HEK293 (cell line): Measurements from ENCODE around the gene CACNA2D4.

Experiments used
- CTCF ChIA-PET: fragments of 350-600 bp; formaldehyde crosslinking; extraction: SDS; loops from one replicate; lab custom pipeline; 2021; ENCODE audit warnings: antibody characterized with exemption; lab: Yijun Ruan, JAX
- POLR2A ChIA-PET: fragments of 300-600 bp; formaldehyde crosslinking; extraction: SDS; loops from one replicate; lab custom pipeline; 2020; ENCODE audit warnings: antibody characterized with exemption, inconsistent platforms; lab: Yijun Ruan, JAX
- H3K27ac ChIP-seq: fragments of 200-500 bp; sonication (Bioruptor generic); 2 replicates; pipeline ENCODE4 v1.5.1; 2014; ENCODE audit warnings: low read depth, low read length, control low read depth, inconsistent platforms; ENCODE audit errors: extremely low read depth
- H3K36me3 ChIP-seq, 2 experiments: fragments of 200-500 bp in 1 of 2; sonication (Bioruptor generic) in 1 of 2; 1 replicate in 1 of 2; 2 replicates in 1 of 2; pipeline ENCODE4 v1.5.1; 2014 to 2017; ENCODE audit warnings: inconsistent platforms in 2 of 2, low read length in 2 of 2; ENCODE audit not compliant: control insufficient read depth in 2 of 2, insufficient read depth in 1 of 2
- H3K4me1 ChIP-seq: fragments of 200-500 bp; sonication (Bioruptor generic); 2 replicates; pipeline ENCODE4 v1.5.1; 2014; ENCODE audit warnings: mild to moderate bottlenecking, low read length, inconsistent platforms; ENCODE audit not compliant: control insufficient read depth, insufficient read depth
- H3K4me3 ChIP-seq: 2 replicates; pipeline ENCODE4 v1.5.1; 2011; ENCODE audit warnings: low read depth, mild to moderate bottlenecking, control low read depth, low read length, moderate library complexity
- H3K9me3 ChIP-seq: fragments of 200-500 bp; sonication (Bioruptor generic); 2 replicates; pipeline ENCODE4 v1.5.1; 2014; ENCODE audit warnings: low read depth, low read length, inconsistent platforms; ENCODE audit not compliant: control insufficient read depth, insufficient read depth
- BCL11B ChIP-seq: fragments of 450-650 bp; formaldehyde crosslinking; IDR thresholded peaks from 2 replicates; pipeline ENCODE4 v1.5.1; 2016; ENCODE audit warnings: low read depth, missing biosample characterization, missing genetic modification characterization
- GFI1B ChIP-seq: fragments of 450-650 bp; formaldehyde crosslinking; IDR thresholded peaks from 2 replicates; pipeline ENCODE4 v1.5.1; 2016; ENCODE audit warnings: missing biosample characterization, missing genetic modification characterization
- KLF7 ChIP-seq: fragments of 450-650 bp; formaldehyde crosslinking; IDR thresholded peaks from 2 replicates; pipeline ENCODE4 v1.5.1; 2016; ENCODE audit warnings: missing biosample characterization, missing genetic modification characterization, borderline replicate concordance
- SCRT1 ChIP-seq: fragments of 450-650 bp; formaldehyde crosslinking; IDR thresholded peaks from 2 replicates; pipeline ENCODE4 v1.5.1; 2016; ENCODE audit warnings: missing biosample characterization, missing genetic modification characterization, borderline replicate concordance
- TRIM28 ChIP-seq: IDR thresholded peaks from 2 replicates; pipeline ENCODE4 v1.6.1; 2011; ENCODE audit warnings: low read length, control low read depth, borderline replicate concordance
- YY1 ChIP-seq: fragments of 450-650 bp; formaldehyde crosslinking; IDR thresholded peaks from 2 replicates; pipeline ENCODE4 v1.5.1; 2018; ENCODE audit warnings: missing biosample characterization, missing genetic modification characterization
- ZBTB48 ChIP-seq: fragments of 450-650 bp; formaldehyde crosslinking; IDR thresholded peaks from 2 replicates; pipeline ENCODE4 v1.5.1; 2016; ENCODE audit warnings: missing biosample characterization, missing genetic modification characterization
- ZBTB7A ChIP-seq: fragments of 450-650 bp; formaldehyde crosslinking; IDR thresholded peaks from 2 replicates; pipeline ENCODE4 v1.5.1; 2016; ENCODE audit warnings: low read depth, missing biosample characterization, missing genetic modification characterization
- ZNF121 ChIP-seq: fragments of 450-650 bp; formaldehyde crosslinking; IDR thresholded peaks from 2 replicates; pipeline ENCODE4 v1.5.1; 2016; ENCODE audit warnings: missing biosample characterization, missing genetic modification characterization
- ZNF155 ChIP-seq: fragments of 450-650 bp; formaldehyde crosslinking; IDR thresholded peaks from 2 replicates; pipeline ENCODE4 v1.5.1; 2016; ENCODE audit warnings: missing biosample characterization, missing genetic modification characterization
- ZNF19 ChIP-seq: fragments of 450-650 bp; formaldehyde crosslinking; IDR thresholded peaks from 2 replicates; pipeline ENCODE4; 2016; ENCODE audit warnings: missing biosample characterization, missing genetic modification characterization, low read depth
- ZNF248 ChIP-seq: fragments of 450-650 bp; formaldehyde crosslinking; IDR thresholded peaks from 2 replicates; pipeline ENCODE4 v1.5.1; 2017; ENCODE audit warnings: missing biosample characterization, missing genetic modification characterization
- ZNF274 ChIP-seq, 2 experiments: fragments of 200-500 bp in 1 of 2; fragments of 450-650 bp in 1 of 2; sonication (Bioruptor generic) in 1 of 2; formaldehyde crosslinking in 1 of 2; IDR thresholded peaks; 2 replicates each; pipeline versions ENCODE4 v1.5.1 to v1.6.1; 2014 to 2016; ENCODE audit warnings: borderline replicate concordance in 1 of 2, inconsistent platforms in 1 of 2, low read length in 1 of 2, missing biosample characterization in 1 of 2, missing genetic modification characterization in 1 of 2
- ZNF335 ChIP-seq: fragments of 450-650 bp; formaldehyde crosslinking; conservative IDR thresholded peaks from 2 replicates; pipeline ENCODE4 v1.5.1; 2016; ENCODE audit warnings: missing biosample characterization, missing genetic modification characterization
- ZNF354C ChIP-seq: fragments of 450-650 bp; formaldehyde crosslinking; IDR thresholded peaks from 2 replicates; pipeline ENCODE4 v1.5.1; 2016; ENCODE audit warnings: missing biosample characterization, missing genetic modification characterization, low read depth, borderline replicate concordance
- ZNF391 ChIP-seq: fragments of 450-650 bp; formaldehyde crosslinking; IDR thresholded peaks from 2 replicates; pipeline ENCODE4 v1.5.1; 2016; ENCODE audit warnings: low read depth, missing biosample characterization, missing genetic modification characterization, borderline replicate concordance
- ZNF394 ChIP-seq: fragments of 450-650 bp; formaldehyde crosslinking; IDR thresholded peaks from 2 replicates; pipeline ENCODE4 v1.5.1; 2016; ENCODE audit warnings: missing biosample characterization, missing genetic modification characterization, mild to moderate bottlenecking, moderate library complexity, borderline replicate concordance
- ZNF555 ChIP-seq: fragments of 450-650 bp; formaldehyde crosslinking; conservative IDR thresholded peaks from 2 replicates; pipeline ENCODE4 v1.5.1; 2017; ENCODE audit warnings: missing biosample characterization, mild to moderate bottlenecking, missing genetic modification characterization, inconsistent platforms
- ZNF624 ChIP-seq: fragments of 450-650 bp; formaldehyde crosslinking; IDR thresholded peaks from 2 replicates; pipeline ENCODE4 v1.5.1; 2017; ENCODE audit warnings: missing biosample characterization, missing genetic modification characterization
- ZNF664 ChIP-seq: fragments of 450-650 bp; formaldehyde crosslinking; IDR thresholded peaks from 2 replicates; pipeline ENCODE4 v1.5.1; 2016; ENCODE audit warnings: missing biosample characterization, missing genetic modification characterization
- ZSCAN16 ChIP-seq: fragments of 450-650 bp; formaldehyde crosslinking; IDR thresholded peaks from 2 replicates; pipeline ENCODE4 v1.5.1; 2016; ENCODE audit warnings: missing biosample characterization, missing genetic modification characterization
- TF ChIP-seq, protein P1 (sequence below): fragments of 450-650 bp; formaldehyde crosslinking; IDR thresholded peaks from 2 replicates; pipeline ENCODE4 v1.5.1; 2017; ENCODE audit warnings: missing biosample characterization, missing genetic modification characterization
- TF ChIP-seq, protein P2 (sequence below): fragments of 450-650 bp; formaldehyde crosslinking; IDR thresholded peaks from 2 replicates; pipeline ENCODE4 v1.5.1; 2017; ENCODE audit warnings: missing biosample characterization, missing genetic modification characterization
- TF ChIP-seq, protein P3 (sequence below): fragments of 450-650 bp; formaldehyde crosslinking; IDR thresholded peaks from 2 replicates; pipeline ENCODE4 v1.5.1; 2016; ENCODE audit warnings: missing biosample characterization, missing genetic modification characterization
- TF ChIP-seq, protein P4 (sequence below): fragments of 450-650 bp; formaldehyde crosslinking; IDR thresholded peaks from 2 replicates; pipeline ENCODE4 v1.5.1; 2016; ENCODE audit warnings: missing biosample characterization, missing genetic modification characterization

The CACNA2D4 gene

DNA sequence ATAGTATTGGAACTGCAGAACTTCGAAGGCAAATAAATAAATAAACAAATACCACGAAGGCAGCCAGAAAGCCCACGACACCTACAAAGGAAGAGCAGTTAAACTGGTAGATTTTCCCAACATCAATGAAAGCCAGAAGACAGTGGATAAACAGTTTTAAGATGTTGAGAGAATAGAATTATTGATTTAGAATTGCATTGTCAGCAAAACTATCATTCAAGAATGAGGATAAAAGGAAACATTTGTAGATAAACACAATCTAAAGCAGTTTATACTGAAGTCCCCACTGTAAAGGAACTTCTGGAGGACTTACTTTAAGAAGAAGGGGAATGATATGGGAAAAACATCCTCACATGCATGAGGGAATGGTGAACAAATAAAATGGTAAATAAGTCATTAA lies 29.5 kb downstream of the CACNA2D4 start (continued):
- TF ChIP-seq, protein P1, sequence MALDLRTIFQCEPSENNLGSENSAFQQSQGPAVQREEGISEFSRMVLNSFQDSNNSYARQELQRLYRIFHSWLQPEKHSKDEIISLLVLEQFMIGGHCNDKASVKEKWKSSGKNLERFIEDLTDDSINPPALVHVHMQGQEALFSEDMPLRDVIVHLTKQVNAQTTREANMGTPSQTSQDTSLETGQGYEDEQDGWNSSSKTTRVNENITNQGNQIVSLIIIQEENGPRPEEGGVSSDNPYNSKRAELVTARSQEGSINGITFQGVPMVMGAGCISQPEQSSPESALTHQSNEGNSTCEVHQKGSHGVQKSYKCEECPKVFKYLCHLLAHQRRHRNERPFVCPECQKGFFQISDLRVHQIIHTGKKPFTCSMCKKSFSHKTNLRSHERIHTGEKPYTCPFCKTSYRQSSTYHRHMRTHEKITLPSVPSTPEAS (tag by site-specific recombination) = no peak
- no peak for TF ChIP-seq ZNF394 (tag by site-specific recombination)
- TF ChIP-seq, protein P2, sequence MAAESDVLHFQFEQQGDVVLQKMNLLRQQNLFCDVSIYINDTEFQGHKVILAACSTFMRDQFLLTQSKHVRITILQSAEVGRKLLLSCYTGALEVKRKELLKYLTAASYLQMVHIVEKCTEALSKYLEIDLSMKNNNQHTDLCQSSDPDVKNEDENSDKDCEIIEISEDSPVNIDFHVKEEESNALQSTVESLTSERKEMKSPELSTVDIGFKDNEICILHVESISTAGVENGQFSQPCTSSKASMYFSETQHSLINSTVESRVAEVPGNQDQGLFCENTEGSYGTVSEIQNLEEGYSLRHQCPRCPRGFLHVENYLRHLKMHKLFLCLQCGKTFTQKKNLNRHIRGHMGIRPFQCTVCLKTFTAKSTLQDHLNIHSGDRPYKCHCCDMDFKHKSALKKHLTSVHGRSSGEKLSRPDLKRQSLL (tag by site-specific recombination) = no peak
- TF ChIP-seq ZNF19 = no peak
- no peak for TF ChIP-seq ZNF624
- no peak for TF ChIP-seq ZNF335 (tag by site-specific recombination)
- no peak for TF ChIP-seq ZNF391 (tag by site-specific recombination)
- no peak for TF ChIP-seq BCL11B (tag by site-specific recombination)
- TF ChIP-seq KLF7 = no peak
- TF ChIP-seq, protein P3, sequence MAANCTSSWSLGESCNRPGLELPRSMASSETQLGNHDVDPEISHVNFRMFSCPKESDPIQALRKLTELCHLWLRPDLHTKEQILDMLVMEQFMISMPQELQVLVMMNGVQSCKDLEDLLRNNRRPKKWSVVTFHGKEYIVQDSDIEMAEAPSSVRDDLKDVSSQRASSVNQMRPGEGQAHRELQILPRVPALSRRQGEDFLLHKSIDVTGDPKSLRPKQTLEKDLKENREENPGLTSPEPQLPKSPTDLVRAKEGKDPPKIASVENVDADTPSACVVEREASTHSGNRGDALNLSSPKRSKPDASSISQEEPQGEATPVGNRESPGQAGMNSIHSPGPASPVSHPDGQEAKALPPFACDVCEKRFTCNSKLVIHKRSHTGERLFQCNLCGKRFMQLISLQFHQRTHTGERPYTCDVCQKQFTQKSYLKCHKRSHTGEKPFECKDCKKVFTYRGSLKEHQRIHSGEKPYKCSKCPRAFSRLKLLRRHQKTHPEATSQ (tag by site-specific recombination) = no peak
- no peak for TF ChIP-seq ZNF248

DNA sequence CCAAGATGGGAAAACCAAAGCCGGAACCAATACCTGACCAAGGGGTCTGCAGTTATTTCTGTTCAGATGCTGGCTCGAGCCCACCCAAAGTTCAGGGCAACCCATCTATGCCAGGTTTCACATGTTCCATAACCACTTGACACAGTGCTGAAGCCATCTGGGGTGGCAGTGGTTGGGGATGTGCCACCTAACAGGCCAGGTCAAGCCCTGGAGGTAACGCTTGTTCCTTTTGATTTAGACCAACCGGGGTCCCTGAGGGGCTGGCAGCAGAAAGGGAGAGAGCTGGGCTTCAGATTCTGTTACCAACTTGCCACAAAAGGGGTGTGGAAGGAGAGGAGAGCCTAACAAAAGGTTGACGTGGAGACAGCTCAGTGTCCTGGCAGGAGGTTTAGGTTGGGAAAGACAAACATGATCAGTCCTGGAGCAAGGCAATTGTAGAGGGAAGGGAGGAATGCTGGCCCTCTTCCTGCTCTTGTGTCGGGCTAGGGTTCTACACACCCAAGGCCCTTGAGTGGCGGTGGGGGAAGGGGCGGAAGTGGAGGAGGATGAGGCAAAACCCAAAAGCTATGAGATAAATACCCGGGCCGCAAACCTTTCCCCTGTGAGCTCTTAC lies 31.9 kb downstream of the CACNA2D4 start:
- H3K9me3 ChIP-seq = no peaks in the 10 kb centered on the region
- CTCF ChIA-PET = interaction anchor here (0.6 kb wide), 1 partner anchor 1158 kb away, joined by 3 read pairs; no protein-coding TSS in a partner anchor
- H3K4me3 ChIP-seq = no peak overlapping the region
- POLR2A ChIA-PET = no interaction called here
- no peak overlapping the region for H3K27ac ChIP-seq
- no peaks in the 10 kb centered on the region for H3K4me1 ChIP-seq
- H3K36me3 ChIP-seq = no peaks in the 10 kb centered on the region
- TF ChIP-seq, protein P3 (tag by site-specific recombination) = no peak
- TF ChIP-seq ZNF274 (IDR thresholded peaks at IDR 0.05; ENCODE audit: low read length) = no peak
- no peak for TF ChIP-seq ZNF274 (tag by site-specific recombination; IDR thresholded peaks at IDR 0.05; ENCODE audit: borderline replicate concordance)
- TF ChIP-seq ZNF555 (tag by site-specific recombination) = no peak
- TF ChIP-seq, protein P4, sequence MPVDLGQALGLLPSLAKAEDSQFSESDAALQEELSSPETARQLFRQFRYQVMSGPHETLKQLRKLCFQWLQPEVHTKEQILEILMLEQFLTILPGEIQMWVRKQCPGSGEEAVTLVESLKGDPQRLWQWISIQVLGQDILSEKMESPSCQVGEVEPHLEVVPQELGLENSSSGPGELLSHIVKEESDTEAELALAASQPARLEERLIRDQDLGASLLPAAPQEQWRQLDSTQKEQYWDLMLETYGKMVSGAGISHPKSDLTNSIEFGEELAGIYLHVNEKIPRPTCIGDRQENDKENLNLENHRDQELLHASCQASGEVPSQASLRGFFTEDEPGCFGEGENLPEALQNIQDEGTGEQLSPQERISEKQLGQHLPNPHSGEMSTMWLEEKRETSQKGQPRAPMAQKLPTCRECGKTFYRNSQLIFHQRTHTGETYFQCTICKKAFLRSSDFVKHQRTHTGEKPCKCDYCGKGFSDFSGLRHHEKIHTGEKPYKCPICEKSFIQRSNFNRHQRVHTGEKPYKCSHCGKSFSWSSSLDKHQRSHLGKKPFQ (tag by site-specific recombination) = no peak
- TF ChIP-seq ZNF624 = no peak
- TF ChIP-seq ZNF354C (tag by site-specific recombination) = no peak
- no peak for TF ChIP-seq ZBTB48 (tag by site-specific recombination)
- TF ChIP-seq ZNF121 = no peak
- TF ChIP-seq TRIM28 = no peak
- no peak for TF ChIP-seq ZNF664 (tag by site-specific recombination)
- TF ChIP-seq GFI1B (tag by site-specific recombination) = no peak
- TF ChIP-seq, protein P2 (tag by site-specific recombination) = no peak
- TF ChIP-seq YY1 (tag by site-specific recombination) = no peak
- TF ChIP-seq ZBTB7A (tag by site-specific recombination) = no peak
- TF ChIP-seq ZNF155 = no peak
- no peak for TF ChIP-seq ZNF394 (tag by site-specific recombination)
- no peak for TF ChIP-seq SCRT1
- no peak for TF ChIP-seq ZSCAN16 (tag by site-specific recombination)
- TF ChIP-seq, all 188 proteins: peak for 0
